HepG2 (cell line): ENCODE measurements around the gene EED. TPM values are rescaled to one million over a fixed set of nuclear protein-coding genes. Genes with fewer than 3 reads are reported as not detected.

Experiments used
- GATAD2A ChIP-seq: IDR thresholded peaks from 2 replicates; pipeline ENCODE4 v1.6.1; 2016
- HOXA9 ChIP-seq: sonication (generic); formaldehyde crosslinking; IDR thresholded peaks from 2 replicates; pipeline ENCODE4 v1.8.1; 2022; ENCODE audit warnings: missing genetic modification reagents, mild to moderate bottlenecking, moderate library complexity, borderline replicate concordance
- ISX ChIP-seq: sonication (generic); formaldehyde crosslinking; conservative IDR thresholded peaks from 2 replicates; pipeline ENCODE4 v1.5.0; 2020; ENCODE audit warnings: missing genetic modification reagents
- MED8 ChIP-seq: sonication (generic); formaldehyde crosslinking; IDR thresholded peaks from 2 replicates; pipeline ENCODE4 v1.8.1; 2023; ENCODE audit warnings: mild to moderate bottlenecking, missing genetic modification reagents; ENCODE audit not compliant: insufficient replicate concordance
- MLLT10 ChIP-seq: sonication (generic); formaldehyde crosslinking; IDR thresholded peaks from 2 replicates; pipeline ENCODE4 v1.4.0; 2020; ENCODE audit warnings: missing genetic modification reagents
- PLSCR1 ChIP-seq: sonication (generic); formaldehyde crosslinking; IDR thresholded peaks from 2 replicates; pipeline ENCODE4 v1.5.0; 2020; ENCODE audit warnings: missing genetic modification reagents, mild to moderate bottlenecking, borderline replicate concordance
- RERE ChIP-seq: IDR thresholded peaks from 2 replicates; pipeline ENCODE4 v1.6.1; 2016; ENCODE audit warnings: low read depth, missing genetic modification reagents, missing compliant biosample characterization
- SRSF4 ChIP-seq: fragments of 200-400 bp; formaldehyde crosslinking; IDR thresholded peaks from one replicate; pipeline ENCODE4 v1.6.1; 2018; ENCODE audit warnings: mild to moderate bottlenecking, low read depth, low read length, moderate library complexity; ENCODE audit not compliant: poor library complexity, severe bottlenecking
- STAG1 ChIP-seq: sonication (generic); formaldehyde crosslinking; IDR thresholded peaks from 2 replicates; pipeline ENCODE4 v1.4.0; 2020; ENCODE audit warnings: missing genetic modification reagents
- SYNCRIP ChIP-seq: fragments of 200-400 bp; formaldehyde crosslinking; IDR thresholded peaks from 2 replicates; pipeline ENCODE4 v1.6.1; 2018; ENCODE audit warnings: mild to moderate bottlenecking, low read depth, low read length; ENCODE audit not compliant: insufficient read depth
- TFDP1 ChIP-seq: IDR thresholded peaks from 2 replicates; pipeline ENCODE4 v1.6.1; 2016; ENCODE audit warnings: missing compliant biosample characterization, missing genetic modification reagents, borderline replicate concordance
- ZBTB44 ChIP-seq: sonication (generic); formaldehyde crosslinking; IDR thresholded peaks from 2 replicates; pipeline ENCODE4 v1.4.0; 2020; ENCODE audit warnings: missing genetic modification reagents
- ZNF12 ChIP-seq: sonication (generic); formaldehyde crosslinking; IDR thresholded peaks from 2 replicates; pipeline ENCODE4 v1.5.0; 2020; ENCODE audit warnings: missing genetic modification reagents
- ZNF230 ChIP-seq: sonication (generic); formaldehyde crosslinking; IDR thresholded peaks from 2 replicates; pipeline ENCODE4 v1.4.0; 2020; ENCODE audit warnings: mild to moderate bottlenecking, missing genetic modification reagents
- ZNF292 ChIP-seq: sonication (generic); formaldehyde crosslinking; IDR thresholded peaks from 2 replicates; pipeline ENCODE4 v1.8.1; 2022; ENCODE audit warnings: mild to moderate bottlenecking, low read depth, missing genetic modification reagents, borderline replicate concordance
- ZNF496 ChIP-seq: sonication (generic); formaldehyde crosslinking; IDR thresholded peaks from 2 replicates; pipeline ENCODE4 v1.8.1; 2023; ENCODE audit warnings: mild to moderate bottlenecking, moderate library complexity, missing genetic modification reagents; ENCODE audit not compliant: insufficient replicate concordance
- ZNF562 ChIP-seq: sonication (generic); formaldehyde crosslinking; IDR thresholded peaks from 2 replicates; pipeline ENCODE4 v1.8.0; 2022; ENCODE audit warnings: missing genetic modification reagents, borderline replicate concordance
- ZNF775 ChIP-seq: sonication (generic); formaldehyde crosslinking; IDR thresholded peaks from 2 replicates; pipeline ENCODE4 v1.4.0; 2020; ENCODE audit warnings: missing genetic modification reagents, mild to moderate bottlenecking, moderate library complexity, borderline replicate concordance
- ZNF83 ChIP-seq: sonication (generic); formaldehyde crosslinking; IDR thresholded peaks from 2 replicates; pipeline ENCODE4 v1.4.0; 2020; ENCODE audit warnings: missing genetic modification reagents, mild to moderate bottlenecking, borderline replicate concordance
- ZZZ3 ChIP-seq: sonication (generic); formaldehyde crosslinking; IDR thresholded peaks from 2 replicates; pipeline ENCODE4 v1.4.0; 2020; ENCODE audit warnings: missing genetic modification reagents, mild to moderate bottlenecking, borderline replicate concordance
- polyA plus RNA-seq, 8 experiments: library from polyadenylated mRNA; depleted of rRNA in 3 of 8; stranded (reverse) in 7 of 8; unstranded in 1 of 8; fragments of >200 nt; fragmentation: Illumina TruSeq in 4 of 8; extraction: Trizol in 4 of 8; gene quantifications; 2 replicates each; pipeline versions ENCODE4 v1.2.1 to v1.2.3, GENCODE V29; 2011 to 2016; ENCODE audit warnings: low read depth in 4 of 8, missing spikeins in 1 of 8, mixed read lengths in 1 of 8; ENCODE audit not compliant: insufficient read depth in 1 of 8
- total RNA-seq, 5 experiments: library from RNA; depleted of rRNA; stranded (reverse); fragments of >200 nt; fragmentation: Illumina TruSeq; extraction: Trizol; gene quantifications; 2 replicates each; pipeline ENCODE4 v1.2.3, GENCODE V29; 2016; ENCODE audit warnings: low read depth in 1 of 5

Gene EED
- total and polyA plus RNA-seq, 2 of the 13 experiments (the other 11 are each of a cell fraction or from before 2014, with no cell fraction given) = 11.0 to 28.4 TPM

GRCh38 chr11:86302092-86302793 is 57.7 kb downstream of the EED start, which contains the start of gene HIKESHI (continued):
- TF ChIP-seq ZBTB44 (CRISPR knock-in tag) = no peak
- no peak for TF ChIP-seq ZNF562
- TF ChIP-seq GATAD2A (CRISPR knock-in tag) = peak; percentile 59; the same call in 1 of the 2 replicates
- TF ChIP-seq ZNF83 (CRISPR knock-in tag) = no peak
- no peak for TF ChIP-seq PLSCR1 (CRISPR knock-in tag)
- no peak for TF ChIP-seq ZNF292 (CRISPR knock-in tag)
- TF ChIP-seq ISX (CRISPR knock-in tag) = no peak
- peak; percentile 68; the same call in 1 of the 2 replicates for TF ChIP-seq TFDP1
- no peak for TF ChIP-seq ZNF775 (CRISPR knock-in tag)
- no peak for TF ChIP-seq RERE
- no peak for TF ChIP-seq ZNF12 (CRISPR knock-in tag)
- no peak for TF ChIP-seq STAG1
- TF ChIP-seq HOXA9 (CRISPR knock-in tag) = no peak
- 0 out of 2 replicates have a peak, but pooled peaks have one; percentile 78 for TF ChIP-seq ZNF230 (CRISPR knock-in tag)
- TF ChIP-seq ZNF496 (CRISPR knock-in tag) = no peak
- no peak for TF ChIP-seq MED8 (CRISPR knock-in tag)
- TF ChIP-seq ZZZ3 = no peak; the same call in none of the 2 replicates
- TF ChIP-seq MLLT10 (CRISPR knock-in tag) = no peak
- no peak for TF ChIP-seq SRSF4
- no peak for TF ChIP-seq SYNCRIP
